Kidney (tissue), 14 donors: ENCODE measurements around the gene SETD1B. TPM values are rescaled to one million over a fixed set of nuclear protein-coding genes. Genes with fewer than 3 reads are reported as not detected.
A peak's percentile ranks its signal among the peaks of the same experiment; 100 is the strongest.

Source experiments
- DNase-seq, 5 donors: peaks; one replicate each; pipeline ENCODE4 v3.0.0-alpha.2; 2013 to 2020
- FAIRE-seq: peaks from 2 replicates; lab custom pipeline; 2012; peaks lifted over from hg19 to GRCh38; lab: Jason Lieb, UNC
- H3K27ac ChIP-seq, 2 donors: one replicate each; pipeline ENCODE4 v1.7.0; 2013; ENCODE audit warnings: low read depth in 2 of 2, low read length in 2 of 2, inconsistent platforms in 1 of 2
- H3K27me3 ChIP-seq: one replicate; pipeline ENCODE4 v1.7.1; 2013; ENCODE audit warnings: low read length, inconsistent platforms; ENCODE audit not compliant: control insufficient read depth, insufficient read depth
- H3K36me3 ChIP-seq, 3 donors: one replicate each; pipeline versions ENCODE4 v1.7.0 to v1.7.1; 2013; ENCODE audit warnings: low read length in 3 of 3, control low read depth in 1 of 3, inconsistent platforms in 1 of 3; ENCODE audit not compliant: insufficient read depth in 3 of 3, control insufficient read depth in 2 of 3
- H3K4me1 ChIP-seq, 3 donors: one replicate each; pipeline versions ENCODE4 v1.7.0 to v1.7.1; 2013; ENCODE audit warnings: low read length in 3 of 3, inconsistent platforms in 1 of 3, low read depth in 1 of 3; ENCODE audit not compliant: control insufficient read depth in 2 of 3, insufficient read depth in 2 of 3
- H3K4me3 ChIP-seq, 3 donors: one replicate each; pipeline versions ENCODE4 v1.7.0 to v1.8.1; 2013; ENCODE audit warnings: low read length in 3 of 3, control low read depth in 1 of 3, inconsistent platforms in 1 of 3
- H3K9ac ChIP-seq, 3 donors: one replicate each; pipeline versions ENCODE4 v1.7.0 to v1.7.1; 2013; ENCODE audit warnings: low read length in 3 of 3, control low read depth in 1 of 3, inconsistent platforms in 1 of 3
- H3K9me3 ChIP-seq, 3 donors: one replicate each; pipeline versions ENCODE4 v1.7.0 to v1.7.1; 2013; ENCODE audit warnings: low read length in 3 of 3, control low read depth in 1 of 3, inconsistent platforms in 1 of 3; ENCODE audit not compliant: control insufficient read depth in 2 of 3, insufficient read depth in 1 of 3
- CTCF ChIP-seq: IDR thresholded peaks from 3 replicates; pipeline ENCODE4 v1.5.1; 2012; ENCODE audit warnings: mild to moderate bottlenecking, moderate library complexity, borderline replicate concordance; ENCODE audit not compliant: insufficient read depth; ENCODE audit errors: extremely low read depth
- intact Hi-C: fragments of 100-400 bp; cut with DNase I; formaldehyde crosslinking; loops from one replicate; pipeline ENCODE4 v1.11.1; 2022
- polyA plus RNA-seq: library from polyadenylated mRNA; stranded (reverse); fragments of 350-450 nt; fragmentation: Illumina TruSeq; extraction: RNeasy Lipid Tissue Mini Kit (QIAGEN cat#74804); gene quantifications from one replicate; pipeline ENCODE4 v1.2.3, GENCODE V29; 2014; ENCODE audit warnings: low read depth, low replicate concordance; ENCODE audit not compliant: insufficient read depth
- total RNA-seq: library from RNA; stranded (reverse); fragmentation: NEBNext Ultra II Directional; extraction: Animal tissue kit (Norgen Biotek cat#: 25700); gene quantifications from one replicate; pipeline ENCODE4 v1.2.1, GENCODE V29; 2021
- donor health status: control.
- donor health status: control.
- donor health status: control.
- donor health status: control.
- donor health status: control.
- donor health status: DM: yes; HTN: yes; CAD: no.
- donor health status: Normal renal cell carcinoma (clear cell type).

The SETD1B gene
- total and polyA plus RNA-seq, 2 donors from 2014 or later, result 3.5 to 34.5 TPM

DNA sequence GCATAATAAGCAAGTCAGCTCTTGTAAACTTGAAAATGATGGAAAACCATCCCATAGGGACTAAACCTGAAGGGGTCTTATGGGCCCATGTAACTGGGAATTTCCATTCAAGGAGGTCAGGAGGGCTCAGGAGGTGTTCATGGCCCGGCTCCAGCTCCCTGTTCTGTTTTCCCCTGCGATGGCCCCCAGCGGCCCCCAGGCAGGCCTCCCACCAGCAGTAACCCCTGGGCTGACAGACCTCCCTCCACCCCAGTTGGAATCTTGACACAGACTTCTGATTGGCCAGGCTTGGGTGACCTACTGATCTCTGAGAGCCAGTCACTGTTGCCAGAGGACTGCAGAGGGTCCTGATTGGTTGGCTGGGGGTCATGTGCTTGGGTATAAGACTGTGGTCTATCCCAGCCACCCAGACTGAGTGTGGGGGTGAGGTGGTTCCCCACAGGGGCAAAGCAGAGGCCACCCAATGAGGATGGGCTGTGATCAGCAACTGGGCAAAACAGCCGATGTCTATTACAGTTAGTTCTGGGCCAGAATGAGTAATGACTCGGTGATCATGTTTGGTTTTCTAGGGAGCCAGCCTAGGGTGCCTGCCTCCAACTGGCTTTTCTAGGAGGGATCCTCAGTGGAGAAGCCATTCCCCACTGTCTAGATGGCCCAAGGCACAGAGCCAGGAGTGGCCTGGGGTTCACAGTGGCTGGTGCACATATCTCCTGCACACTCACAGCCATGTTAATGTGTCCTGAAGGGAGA lies 37.3 kb upstream of the SETD1B start:
- Histone ChIP-seq H3K4me1 (peaks cover 0 to 5% (median 0%) of the 10 kb centered on the region in 3 donors), H3K36me3 (no peaks in the 10 kb centered on the region), H3K4me3 (no peak overlapping the region), H3K9ac (no peak overlapping the region), H3K27ac (no peak overlapping the region), H3K9me3 (no peaks in the 10 kb centered on the region), H3K27me3 (no peaks in the 10 kb centered on the region)
- DNase-seq, result no peak
- TF ChIP-seq CTCF, result no peak
- no peak for FAIRE-seq
- intact Hi-C loops, result no loop called here

DNA sequence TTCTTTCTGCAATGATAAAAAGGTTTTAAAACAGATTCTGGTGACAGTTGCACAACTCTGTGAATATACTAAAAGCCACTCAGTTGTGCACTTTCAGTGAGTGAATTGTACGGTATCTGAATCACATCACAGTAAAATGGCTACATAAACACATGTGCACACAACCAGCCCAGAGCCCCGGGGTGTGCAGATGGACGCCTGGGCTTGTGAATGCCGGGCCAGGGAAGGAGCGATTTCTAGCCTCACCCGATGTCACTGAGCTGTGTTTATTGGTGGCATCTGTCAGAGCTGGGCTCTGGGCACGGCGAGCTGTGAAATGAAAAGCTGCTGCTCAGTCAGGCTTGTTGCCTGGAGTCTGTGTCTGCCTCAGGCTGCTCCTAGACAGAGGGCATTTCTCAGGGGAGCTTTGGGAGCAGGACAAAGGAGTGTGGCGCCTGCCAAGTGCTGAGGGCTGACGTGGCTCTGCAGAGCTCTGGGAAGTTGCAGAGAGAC lies 36.2 kb upstream of the SETD1B start:
- Histone ChIP-seq H3K4me1 (peaks cover 0 to 5% (median under 1%) of the 10 kb centered on the region in 3 donors), H3K9me3 (no peaks in the 10 kb centered on the region), H3K9ac (peak overlapping the region in 1 of 3 donors; percentile 1), H3K27ac (no peak overlapping the region), H3K36me3 (no peaks in the 10 kb centered on the region), H3K27me3 (no peaks in the 10 kb centered on the region), H3K4me3 (no peak overlapping the region)
- no peak for FAIRE-seq
- intact Hi-C loops, result no loop called here
- TF ChIP-seq CTCF, result no peak
- DNase-seq, result peak; percentile 65 to 82 (median 74)

DNA sequence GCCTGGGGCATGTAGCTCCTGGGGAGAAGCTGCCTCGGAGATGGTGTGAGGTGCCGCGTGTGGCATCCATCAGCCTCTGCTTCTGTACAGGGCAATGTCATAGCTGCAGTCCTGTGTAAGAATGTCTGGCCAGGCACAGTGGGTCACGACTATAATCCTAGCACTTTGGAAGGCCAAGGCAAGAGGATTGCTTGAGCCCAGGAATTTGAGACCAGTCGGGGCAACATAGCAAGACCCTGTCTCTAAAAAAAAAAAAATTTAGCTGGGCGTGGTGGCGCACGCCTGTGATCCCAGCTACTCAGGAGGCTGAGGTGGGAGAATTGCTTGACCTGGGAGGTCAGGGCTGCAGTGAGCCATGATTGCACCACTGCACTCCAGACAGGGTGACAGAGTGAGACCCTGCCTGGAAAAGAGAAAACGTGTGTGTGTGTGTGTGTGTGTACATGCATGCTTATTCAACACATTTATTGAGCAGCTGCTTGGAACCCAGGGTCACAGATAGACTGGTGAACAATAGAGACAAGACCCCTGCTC lies 34.4 kb upstream of the SETD1B start:
- Histone ChIP-seq H3K9me3 (no peaks in the 10 kb centered on the region), H3K36me3 (no peaks in the 10 kb centered on the region), H3K27me3 (no peaks in the 10 kb centered on the region), H3K4me1 (peaks cover 0 to 13% (median 7%) of the 10 kb centered on the region in 3 donors), H3K27ac (no peak overlapping the region), H3K9ac (no peak overlapping the region), H3K4me3 (no peak overlapping the region)
- no peak for FAIRE-seq
- no peak for TF ChIP-seq CTCF
- no peak for DNase-seq
- intact Hi-C loops, result no loop called here
